Activated T-cell treated with anti-CD3 and anti-CD28 coated beads, Interleukin-2, amount 50 U/mL, for 4 hours (primary cell): Measurements from ENCODE around the gene RTL1. TPM values are rescaled to one million over a fixed set of nuclear protein-coding genes. Genes with fewer than 3 reads are reported as not detected.

ENCODE experiments used
- ATAC-seq, 2 donors: fragments of 200-7000 bp; cut with Tn5 transposase; one replicate each; pipeline ENCODE4 v1.10.0; 2021
- DNase-seq: peaks from one replicate; pipeline ENCODE4 v3.0.0-alpha.2; 2020
- H3K27me3 Mint-ChIP-seq: one replicate; pipeline ENCODE4 v1.8.0; 2021; ENCODE audit warnings: low read depth, mixed read lengths
- H3K36me3 Mint-ChIP-seq: one replicate; pipeline ENCODE4 v1.8.0; 2022; ENCODE audit warnings: mixed read lengths; ENCODE audit not compliant: insufficient read depth
- H3K4me1 Mint-ChIP-seq: one replicate; pipeline ENCODE4 v1.8.0; 2021; ENCODE audit warnings: low read depth, mixed read lengths
- H3K4me3 Mint-ChIP-seq: one replicate; pipeline ENCODE4 v1.8.0; 2021; ENCODE audit warnings: mild to moderate bottlenecking, moderate library complexity, mixed read lengths
- H3K9me3 Mint-ChIP-seq: one replicate; pipeline ENCODE4 v1.8.0; 2021; ENCODE audit warnings: mixed read lengths
- total RNA-seq, 3 donors: library from RNA; stranded (reverse); gene quantifications; one replicate each; pipeline ENCODE4 v1.2.1, GENCODE V29; 2021

RTL1 gene
- total RNA-seq, 3 donors from 2014 or later = not detected

DNA sequence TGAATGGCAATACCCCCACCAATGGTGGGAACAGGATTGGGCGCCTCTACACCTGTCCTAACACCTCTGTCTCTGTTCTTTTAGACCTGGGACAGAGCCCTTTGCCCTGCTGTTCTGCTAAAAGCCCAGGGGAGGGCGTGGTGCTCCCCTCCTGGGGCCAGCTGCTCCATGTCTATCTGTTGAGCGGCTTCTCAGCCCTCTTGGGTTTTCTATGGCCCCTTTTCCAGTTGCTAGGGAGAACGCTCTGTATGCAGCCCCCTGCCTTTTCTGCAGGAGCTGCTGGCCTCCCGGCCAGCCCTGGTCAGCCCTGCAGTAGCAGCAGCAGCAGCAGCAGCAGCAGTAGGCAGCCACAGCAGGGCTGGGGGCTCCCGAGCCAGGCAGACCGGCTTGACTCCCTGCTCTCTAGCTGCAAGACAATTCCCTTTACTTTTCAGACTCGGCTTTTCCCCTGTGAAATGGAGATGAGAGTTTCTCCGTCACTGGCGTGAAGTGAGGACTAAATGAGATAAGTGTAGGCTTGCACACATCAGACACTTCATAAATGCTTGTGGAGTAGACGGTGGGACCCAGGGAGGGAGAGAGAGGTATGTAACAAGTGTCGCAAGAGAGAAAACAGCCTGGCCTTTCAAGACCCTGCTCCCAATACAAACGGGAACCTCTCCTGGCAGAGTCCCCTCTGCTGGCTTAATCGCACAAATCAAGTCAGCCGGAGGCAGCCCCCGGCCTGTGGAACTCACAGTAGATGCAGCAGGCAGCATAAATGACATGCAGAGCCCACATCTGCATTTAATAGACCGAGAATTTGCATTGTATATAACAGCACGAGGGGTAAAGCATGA, 1.0 kb downstream of the RTL1 start:
- Mint-ChIP-seq H3K27me3 (peaks cover 59% of the 10 kb centered on the region), H3K4me1 (no peaks in the 10 kb centered on the region), H3K4me3 (no peak overlapping the region), H3K36me3 (no peaks in the 10 kb centered on the region), H3K9me3 (no peaks in the 10 kb centered on the region)
- no peak for ATAC-seq
- DNase-seq = no peak

- Mint-ChIP-seq H3K36me3 (no peaks in the 10 kb centered on the region), H3K4me3 (no peak overlapping the region), H3K9me3 (no peaks in the 10 kb centered on the region), H3K4me1 (no peaks in the 10 kb centered on the region), H3K27me3 (peaks cover 62% of the 10 kb centered on the region)
- ATAC-seq (no peak), DNase-seq (no peak)
Observed at GRCh38 chr14:100901391-100902183, 1.9 kb downstream of the RTL1 start.

- Mint-ChIP-seq H3K9me3 (no peaks in the 10 kb centered on the region), H3K36me3 (no peaks in the 10 kb centered on the region), H3K4me1 (no peaks in the 10 kb centered on the region), H3K4me3 (no peak overlapping the region), H3K27me3 (peaks cover 65% of the 10 kb centered on the region)
- ATAC-seq (no peak), DNase-seq (no peak)
Observed at GRCh38 chr14:100900837-100901390, 2.6 kb downstream of the RTL1 start.

DNA sequence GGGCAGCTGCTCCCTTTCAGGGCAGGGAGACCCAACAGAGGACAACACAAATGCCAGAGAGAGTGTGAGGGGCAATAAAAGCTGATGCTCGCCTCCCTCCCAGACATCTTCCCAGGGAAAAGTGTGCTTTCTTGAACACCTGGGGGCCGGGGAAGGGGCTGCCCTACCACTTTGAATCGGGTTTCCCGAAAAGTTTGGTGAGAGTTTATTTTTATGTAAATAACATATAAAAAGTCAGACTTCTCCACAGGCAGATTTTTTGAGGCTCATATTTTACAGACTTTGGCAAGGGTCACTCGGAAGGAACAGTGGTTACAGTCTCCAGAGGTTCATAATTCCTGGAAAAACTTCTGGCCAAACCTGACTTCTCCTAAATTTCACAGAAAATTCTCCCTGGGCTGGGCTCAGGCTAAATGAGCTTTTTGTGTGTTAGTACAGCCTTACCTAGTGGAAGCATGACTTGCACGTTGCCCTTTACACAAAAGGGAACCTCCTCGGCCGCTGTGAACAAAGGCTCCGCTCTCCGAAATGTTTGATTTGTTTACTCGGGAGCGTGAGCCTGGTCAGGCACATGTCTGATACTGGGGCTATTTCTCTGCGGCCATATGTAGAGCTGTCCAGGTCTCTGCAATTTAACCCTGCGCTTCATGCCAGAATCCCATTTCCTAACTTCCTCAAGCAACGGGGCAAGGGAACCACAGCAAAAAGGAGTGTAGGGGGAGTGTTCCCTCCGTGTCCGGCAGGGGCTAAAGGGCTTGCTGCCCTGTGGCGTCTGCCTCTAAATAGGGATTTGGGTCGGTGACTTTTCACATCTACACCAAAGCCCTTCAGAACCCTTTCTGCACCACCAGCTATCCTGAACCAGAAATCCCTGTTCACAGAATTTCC, 3.4 kb downstream of the RTL1 start:
- Mint-ChIP-seq H3K27me3 (peaks cover 62% of the 10 kb centered on the region), H3K36me3 (no peaks in the 10 kb centered on the region), H3K4me3 (no peak overlapping the region), H3K4me1 (no peaks in the 10 kb centered on the region), H3K9me3 (no peaks in the 10 kb centered on the region)
- no peak for ATAC-seq
- DNase-seq = no peak

- DNase-seq = no peak
- H3K27me3 Mint-ChIP-seq = peaks cover 59% of the 10 kb centered on the region
Observed at GRCh38 chr14:100898935-100899883, 4.3 kb downstream of the RTL1 start.

DNA sequence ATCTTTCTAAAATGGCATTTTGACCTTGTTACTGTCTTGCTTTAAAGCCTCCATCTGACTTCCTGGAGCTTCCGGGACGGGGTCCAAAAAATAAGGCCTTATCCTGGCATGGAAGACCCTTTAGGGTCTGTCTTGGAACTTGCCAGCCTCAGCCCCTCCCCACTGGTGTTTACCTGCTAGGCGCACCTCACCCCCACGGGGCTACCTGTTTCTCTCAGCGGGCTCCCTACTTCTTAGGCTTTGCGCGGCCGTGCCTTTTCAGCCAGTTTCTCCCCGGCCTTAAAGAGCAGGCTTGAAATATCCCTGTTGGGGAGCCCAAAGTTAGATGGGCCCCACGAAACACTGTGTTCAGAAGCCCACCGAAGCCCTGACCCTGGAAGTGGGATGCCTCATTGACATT, 5.1 kb downstream of the RTL1 start:
- H3K4me1 Mint-ChIP-seq = no peaks in the 10 kb centered on the region
- no peaks in the 10 kb centered on the region for H3K9me3 Mint-ChIP-seq
- no peak overlapping the region for H3K4me3 Mint-ChIP-seq
- H3K36me3 Mint-ChIP-seq = no peaks in the 10 kb centered on the region
- peaks cover 56% of the 10 kb centered on the region for H3K27me3 Mint-ChIP-seq
- ATAC-seq (no peak), DNase-seq (no peak)

More at GRCh38 chr14:100898935-100899883, 4.3 kb downstream of the RTL1 start:
- H3K4me1 Mint-ChIP-seq = no peaks in the 10 kb centered on the region
- no peaks in the 10 kb centered on the region for H3K36me3 Mint-ChIP-seq
- no peak for ATAC-seq
- H3K9me3 Mint-ChIP-seq = no peaks in the 10 kb centered on the region
- no peak overlapping the region for H3K4me3 Mint-ChIP-seq

DNA sequence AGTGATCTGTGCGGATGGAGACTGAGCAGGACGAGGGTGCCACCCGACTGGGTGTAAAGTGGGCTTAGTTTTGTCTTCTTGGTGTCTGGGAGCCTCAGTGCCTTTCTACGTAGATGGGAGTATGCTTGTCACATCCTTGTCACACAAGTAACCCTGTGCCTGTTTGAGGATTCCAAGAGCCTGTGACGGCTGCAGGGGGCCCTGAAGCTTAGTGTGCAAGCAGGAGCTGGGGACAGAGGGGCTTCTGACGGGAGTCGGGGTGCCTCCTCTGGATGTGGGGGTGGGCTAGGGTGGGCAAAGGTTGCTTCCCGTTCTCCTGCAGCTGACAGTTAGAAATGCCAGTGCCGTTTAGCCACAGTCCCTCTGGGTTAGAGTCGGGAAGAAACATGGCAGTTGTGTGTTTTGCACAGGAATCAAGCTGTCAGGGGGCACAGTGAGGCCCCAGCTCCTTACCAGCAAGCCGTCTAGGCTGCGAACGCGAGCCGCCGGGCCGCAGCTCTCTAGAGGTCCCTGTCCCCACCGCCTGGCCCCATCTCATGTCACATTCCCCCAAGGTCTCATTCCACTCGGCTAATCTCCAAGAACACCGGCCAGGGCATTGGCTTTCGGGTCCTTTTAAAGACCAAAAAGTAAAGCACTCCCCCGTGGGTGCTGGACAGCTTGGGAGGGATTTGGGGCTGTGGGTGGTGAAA, 7.0 kb downstream of the RTL1 start:
- DNase-seq = no peak

DNA sequence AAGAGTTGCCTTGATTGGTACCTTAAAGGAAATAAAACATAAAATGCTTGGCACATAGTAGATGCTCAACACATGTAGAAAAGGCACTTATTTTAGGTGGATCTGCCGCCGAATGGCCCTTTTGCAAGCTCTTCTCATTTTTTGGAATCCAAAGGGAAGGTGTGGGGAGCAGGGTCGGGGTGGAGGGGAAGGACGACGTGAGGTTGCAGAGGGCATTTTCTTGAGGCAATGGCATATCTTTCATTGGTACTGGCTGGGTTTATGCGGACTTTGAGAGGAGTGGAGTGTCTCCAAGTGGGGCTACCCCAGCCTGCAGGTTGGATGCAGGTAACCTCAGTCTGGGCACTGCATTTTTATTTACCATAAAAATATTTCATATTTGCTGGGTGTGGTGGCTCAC, 8.1 kb downstream of the RTL1 start:
- no peak for ATAC-seq
- no peaks in the 10 kb centered on the region for H3K4me1 Mint-ChIP-seq
- H3K36me3 Mint-ChIP-seq = no peaks in the 10 kb centered on the region
- H3K27me3 Mint-ChIP-seq = peaks cover 37% of the 10 kb centered on the region
- no peaks in the 10 kb centered on the region for H3K9me3 Mint-ChIP-seq
- no peak overlapping the region for H3K4me3 Mint-ChIP-seq
- no peak for DNase-seq

More for the DNA sequence above, 7.0 kb downstream of the RTL1 start:
- Mint-ChIP-seq H3K27me3 (peaks cover 44% of the 10 kb centered on the region), H3K9me3 (no peaks in the 10 kb centered on the region), H3K4me1 (no peaks in the 10 kb centered on the region), H3K36me3 (no peaks in the 10 kb centered on the region), H3K4me3 (no peak overlapping the region)
- no peak for ATAC-seq

DNA sequence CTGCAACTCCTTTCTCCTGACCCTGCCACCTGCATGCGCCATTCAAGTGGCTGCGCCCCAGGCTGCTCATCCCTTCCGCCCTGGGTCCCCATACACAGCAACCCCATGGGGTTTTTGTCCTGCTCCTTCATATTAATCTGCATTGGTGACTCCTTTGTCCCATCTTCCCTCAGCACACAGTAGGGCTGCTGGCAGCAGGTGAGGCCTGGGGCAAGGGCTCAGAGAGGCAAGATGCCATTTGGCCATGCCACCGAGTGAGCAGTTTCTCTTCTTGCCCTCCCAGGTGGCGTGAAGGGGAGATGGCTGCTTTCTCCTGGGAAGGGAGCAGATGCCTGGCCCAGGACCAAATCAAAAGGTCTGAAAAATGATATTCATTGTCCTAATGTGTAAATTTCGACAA, 9.1 kb downstream of the RTL1 start:
- peaks cover 29% of the 10 kb centered on the region for H3K27me3 Mint-ChIP-seq
- no peaks in the 10 kb centered on the region for H3K36me3 Mint-ChIP-seq

GRCh38 chr14:100893760-100894159, 9.8 kb downstream of the RTL1 start:
- no peaks in the 10 kb centered on the region for H3K36me3 Mint-ChIP-seq
- no peaks in the 10 kb centered on the region for H3K4me1 Mint-ChIP-seq
- ATAC-seq = no peak
- H3K4me3 Mint-ChIP-seq = no peak overlapping the region
- H3K27me3 Mint-ChIP-seq = peaks cover 26% of the 10 kb centered on the region
- no peak for DNase-seq
- no peaks in the 10 kb centered on the region for H3K9me3 Mint-ChIP-seq

More for the DNA sequence above, 9.1 kb downstream of the RTL1 start:
- ATAC-seq (no peak), DNase-seq (no peak)
- Mint-ChIP-seq H3K4me1 (no peaks in the 10 kb centered on the region), H3K4me3 (no peak overlapping the region), H3K9me3 (no peaks in the 10 kb centered on the region)

DNA sequence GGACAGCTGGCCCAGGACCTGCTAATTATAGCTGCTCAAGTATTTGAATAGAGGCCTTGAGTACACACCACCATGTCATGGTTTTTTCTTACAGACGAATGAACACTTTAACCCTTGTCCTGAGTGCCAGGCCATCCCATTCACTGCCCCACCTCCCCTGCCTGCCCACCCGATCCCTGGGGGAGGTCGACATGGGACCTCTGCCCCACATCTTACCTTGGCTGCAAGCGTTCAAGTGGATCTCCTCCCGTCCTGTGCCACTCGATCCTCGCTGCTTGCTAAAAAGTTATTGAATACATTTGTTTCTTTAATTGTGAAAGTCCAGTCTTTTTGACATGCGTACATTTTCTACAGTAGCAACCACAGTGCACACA, 10.3 kb downstream of the RTL1 start:
- ATAC-seq (no peak), DNase-seq (no peak)
- Mint-ChIP-seq H3K9me3 (no peaks in the 10 kb centered on the region), H3K4me3 (no peak overlapping the region), H3K27me3 (peaks cover 23% of the 10 kb centered on the region), H3K36me3 (no peaks in the 10 kb centered on the region), H3K4me1 (no peaks in the 10 kb centered on the region)

- ATAC-seq (no peak), DNase-seq (no peak)
- Mint-ChIP-seq H3K4me1 (no peaks in the 10 kb centered on the region), H3K9me3 (no peaks in the 10 kb centered on the region), H3K27me3 (peaks cover 27% of the 10 kb centered on the region), H3K36me3 (no peaks in the 10 kb centered on the region), H3K4me3 (no peak overlapping the region)
Observed at GRCh38 chr14:100892496-100893227, 10.9 kb downstream of the RTL1 start.
